Colonic mucosa (tissue), 4 donors: Measurements from ENCODE around the gene PIP5K1C. TPM values are rescaled to one million over a fixed set of nuclear protein-coding genes. Genes with fewer than 3 reads are reported as not detected.

Experiments
- DNase-seq: peaks from one replicate; pipeline ENCODE4 v3.0.0-alpha.2; 2020
- H3K27ac ChIP-seq: fragments of 200-600 bp; one replicate; pipeline ENCODE4 v1.8.0; 2021
- H3K27me3 ChIP-seq: fragments of 200-600 bp; one replicate; pipeline ENCODE4 v1.8.0; 2021
- H3K36me3 ChIP-seq: fragments of 200-600 bp; one replicate; pipeline ENCODE4 v1.8.0; 2021
- H3K4me1 ChIP-seq: fragments of 200-600 bp; one replicate; pipeline ENCODE4 v1.8.0; 2021; ENCODE audit warnings: mild to moderate bottlenecking
- H3K4me3 ChIP-seq: fragments of 200-600 bp; one replicate; pipeline ENCODE4 v1.8.0; 2021
- H3K9ac ChIP-seq, 2 donors: one replicate each; pipeline ENCODE4 v1.7.0; 2013; ENCODE audit warnings: control low read depth in 2 of 2, low read depth in 2 of 2, low read length in 2 of 2
- H3K9me3 ChIP-seq: fragments of 200-600 bp; one replicate; pipeline ENCODE4 v1.8.0; 2021
- intact Hi-C: fragments of 100-400 bp; cut with DNase I; formaldehyde crosslinking; loops from one replicate; pipeline ENCODE4 v1.14.1; 2022
- total RNA-seq, 2 donors: library from RNA; stranded (reverse); fragmentation: NEBNext Ultra II Directional in 1 of 2; extraction: Animal tissue kit (Norgen Biotek cat#: 25700) in 1 of 2; gene quantifications; one replicate each; pipeline ENCODE4 v1.2.1, GENCODE V29; 2021
- TF ChIP-seq, protein P1 (sequence below): fragments of 200-600 bp; IDR thresholded peaks from one replicate; pipeline ENCODE4 v1.8.0; 2022; ENCODE audit warnings: antibody characterized with exemption, mild to moderate bottlenecking
- donor health status: healthy.
- donor health status: DM: no; HTN: no; CAD: no.
- donor health status: DM: no; HTN: no; CAD: no.

PIP5K1C gene
- total RNA-seq, 2 donors from 2014 or later, result 22.8 to 31.2 TPM

DNA sequence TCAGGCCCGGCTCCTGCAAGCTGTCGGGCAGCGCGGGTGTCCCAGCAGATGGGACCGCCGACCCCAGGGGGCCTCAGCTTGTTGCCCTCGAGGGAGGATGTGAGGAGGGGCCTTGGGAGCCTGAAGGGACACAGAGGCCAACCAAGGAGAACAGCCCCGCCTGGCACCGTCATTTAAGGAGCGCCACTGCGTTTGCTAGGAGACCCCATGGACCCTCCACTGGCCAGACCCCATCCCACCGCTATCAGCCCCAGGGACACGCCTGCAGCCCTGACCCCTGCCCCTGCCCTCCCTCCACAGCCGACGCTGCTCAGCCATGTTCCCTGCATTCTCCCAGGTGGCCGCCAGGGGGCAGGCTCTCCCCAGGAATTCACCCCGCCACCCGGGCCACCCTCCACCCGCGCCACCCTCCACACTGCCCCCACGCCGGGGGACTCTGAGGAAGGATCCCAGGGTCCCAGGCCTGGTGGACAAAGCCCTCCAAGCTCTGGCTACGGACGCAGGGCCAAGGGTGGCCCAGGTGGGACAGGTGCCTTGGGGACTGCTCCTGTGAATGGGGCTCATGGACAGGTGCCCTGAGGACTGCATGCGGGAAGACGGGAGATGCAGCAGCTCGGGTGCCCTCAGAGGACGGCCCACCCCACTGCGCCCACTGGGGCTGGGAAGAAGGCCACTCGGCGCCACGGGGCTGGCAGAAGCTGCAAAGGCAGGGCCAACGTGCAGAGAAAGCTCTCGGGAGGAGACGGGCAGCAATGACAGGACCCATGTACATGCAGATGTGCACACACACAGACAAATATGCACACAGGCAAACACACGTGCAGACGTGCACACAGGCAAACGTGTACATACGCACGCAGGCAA, 34.4 kb downstream of the PIP5K1C start:
- Histone ChIP-seq H3K9ac (no peak overlapping the region), H3K4me1 (peaks cover 6% of the 10 kb centered on the region), H3K27ac (no peak overlapping the region), H3K4me3 (no peak overlapping the region), H3K27me3 (no peaks in the 10 kb centered on the region), H3K36me3 (no peaks in the 10 kb centered on the region), H3K9me3 (no peaks in the 10 kb centered on the region)
- intact Hi-C loops, result loop anchor here (1.0 to 2.0 kb wide), 2 partner anchors 41 to 156 kb away; no protein-coding TSS in a partner anchor
- TF ChIP-seq, protein P1, sequence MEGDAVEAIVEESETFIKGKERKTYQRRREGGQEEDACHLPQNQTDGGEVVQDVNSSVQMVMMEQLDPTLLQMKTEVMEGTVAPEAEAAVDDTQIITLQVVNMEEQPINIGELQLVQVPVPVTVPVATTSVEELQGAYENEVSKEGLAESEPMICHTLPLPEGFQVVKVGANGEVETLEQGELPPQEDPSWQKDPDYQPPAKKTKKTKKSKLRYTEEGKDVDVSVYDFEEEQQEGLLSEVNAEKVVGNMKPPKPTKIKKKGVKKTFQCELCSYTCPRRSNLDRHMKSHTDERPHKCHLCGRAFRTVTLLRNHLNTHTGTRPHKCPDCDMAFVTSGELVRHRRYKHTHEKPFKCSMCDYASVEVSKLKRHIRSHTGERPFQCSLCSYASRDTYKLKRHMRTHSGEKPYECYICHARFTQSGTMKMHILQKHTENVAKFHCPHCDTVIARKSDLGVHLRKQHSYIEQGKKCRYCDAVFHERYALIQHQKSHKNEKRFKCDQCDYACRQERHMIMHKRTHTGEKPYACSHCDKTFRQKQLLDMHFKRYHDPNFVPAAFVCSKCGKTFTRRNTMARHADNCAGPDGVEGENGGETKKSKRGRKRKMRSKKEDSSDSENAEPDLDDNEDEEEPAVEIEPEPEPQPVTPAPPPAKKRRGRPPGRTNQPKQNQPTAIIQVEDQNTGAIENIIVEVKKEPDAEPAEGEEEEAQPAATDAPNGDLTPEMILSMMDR, result peak; percentile 96
- peak; percentile 73 for DNase-seq

DNA sequence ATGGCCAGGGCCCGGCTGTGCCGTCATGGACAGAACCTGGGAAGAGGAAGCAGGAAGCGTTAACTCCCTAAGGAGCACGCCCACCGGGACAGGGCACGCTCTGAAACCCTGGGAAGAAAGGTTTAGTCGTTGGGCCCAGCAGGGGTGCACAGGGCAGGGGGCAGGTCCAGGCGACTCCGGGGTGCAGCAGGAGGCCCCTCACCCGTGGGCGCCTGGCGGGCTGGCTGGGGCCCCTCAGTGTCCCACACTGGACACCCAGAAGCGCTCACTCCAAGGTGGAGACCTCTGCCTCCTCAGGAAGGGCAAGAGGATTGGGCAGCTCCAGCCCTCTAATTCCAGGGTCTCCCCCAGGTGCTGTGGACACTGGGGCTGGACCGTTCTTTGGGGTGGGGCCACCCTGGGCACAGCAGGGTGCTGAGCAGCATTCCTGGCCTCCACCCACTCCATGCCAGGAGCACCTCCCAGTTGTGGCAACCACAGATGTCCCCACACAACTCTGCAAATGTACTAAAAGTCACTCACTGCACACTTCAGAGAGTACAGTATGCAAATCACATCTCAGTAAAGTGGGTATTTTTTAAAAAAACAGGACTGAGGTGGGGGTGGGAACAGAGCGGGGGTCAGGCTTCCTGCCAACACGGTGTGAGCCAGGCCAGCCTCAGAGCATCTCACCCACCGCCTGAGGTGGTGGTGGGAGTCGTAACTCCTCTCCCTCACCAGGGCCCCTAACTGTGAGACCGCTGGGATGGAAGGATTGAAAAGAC, 35.2 kb downstream of the PIP5K1C start:
- DNase-seq, result no peak
- H3K4me3 ChIP-seq, result no peak overlapping the region
- peaks cover 6% of the 10 kb centered on the region for H3K4me1 ChIP-seq
- no peak overlapping the region for H3K27ac ChIP-seq
- intact Hi-C loops, result loop anchor here (2.0 kb wide), 1 partner anchor 42 kb away; no protein-coding TSS in a partner anchor
- H3K36me3 ChIP-seq, result no peaks in the 10 kb centered on the region
- H3K9ac ChIP-seq, result no peak overlapping the region
- H3K9me3 ChIP-seq, result no peaks in the 10 kb centered on the region
- TF ChIP-seq, protein P1, result no peak
- H3K27me3 ChIP-seq, result no peaks in the 10 kb centered on the region

DNA sequence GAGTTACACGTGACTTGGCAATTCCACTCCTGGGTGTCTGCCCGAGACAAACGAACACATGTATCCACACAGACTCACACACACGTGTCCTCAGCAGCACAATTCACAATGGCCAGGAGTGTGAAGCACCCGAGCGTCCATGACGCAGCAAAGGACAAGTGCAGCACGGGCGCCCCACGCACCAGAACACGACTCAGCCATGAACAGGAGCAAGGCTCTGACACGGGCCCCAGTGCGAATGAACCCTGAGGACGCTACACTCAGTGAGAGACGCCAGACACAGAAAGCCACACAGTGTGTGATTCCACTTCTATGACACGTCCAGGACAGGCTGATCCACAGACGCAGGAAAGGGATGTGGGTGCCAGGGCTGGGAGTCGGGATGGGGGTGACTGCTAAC, 36.4 kb downstream of the PIP5K1C start:
- intact Hi-C loops, result loop anchor here (2.0 kb wide), 1 partner anchor 43 kb away; no protein-coding TSS in a partner anchor
- peaks cover 1% of the 10 kb centered on the region for H3K4me1 ChIP-seq
- H3K4me3 ChIP-seq, result no peak overlapping the region
- TF ChIP-seq, protein P1, result no peak
- no peak overlapping the region for H3K9ac ChIP-seq
- no peak overlapping the region for H3K27ac ChIP-seq
- H3K9me3 ChIP-seq, result no peaks in the 10 kb centered on the region
- H3K36me3 ChIP-seq, result no peaks in the 10 kb centered on the region
- H3K27me3 ChIP-seq, result no peaks in the 10 kb centered on the region
- DNase-seq, result no peak

DNA sequence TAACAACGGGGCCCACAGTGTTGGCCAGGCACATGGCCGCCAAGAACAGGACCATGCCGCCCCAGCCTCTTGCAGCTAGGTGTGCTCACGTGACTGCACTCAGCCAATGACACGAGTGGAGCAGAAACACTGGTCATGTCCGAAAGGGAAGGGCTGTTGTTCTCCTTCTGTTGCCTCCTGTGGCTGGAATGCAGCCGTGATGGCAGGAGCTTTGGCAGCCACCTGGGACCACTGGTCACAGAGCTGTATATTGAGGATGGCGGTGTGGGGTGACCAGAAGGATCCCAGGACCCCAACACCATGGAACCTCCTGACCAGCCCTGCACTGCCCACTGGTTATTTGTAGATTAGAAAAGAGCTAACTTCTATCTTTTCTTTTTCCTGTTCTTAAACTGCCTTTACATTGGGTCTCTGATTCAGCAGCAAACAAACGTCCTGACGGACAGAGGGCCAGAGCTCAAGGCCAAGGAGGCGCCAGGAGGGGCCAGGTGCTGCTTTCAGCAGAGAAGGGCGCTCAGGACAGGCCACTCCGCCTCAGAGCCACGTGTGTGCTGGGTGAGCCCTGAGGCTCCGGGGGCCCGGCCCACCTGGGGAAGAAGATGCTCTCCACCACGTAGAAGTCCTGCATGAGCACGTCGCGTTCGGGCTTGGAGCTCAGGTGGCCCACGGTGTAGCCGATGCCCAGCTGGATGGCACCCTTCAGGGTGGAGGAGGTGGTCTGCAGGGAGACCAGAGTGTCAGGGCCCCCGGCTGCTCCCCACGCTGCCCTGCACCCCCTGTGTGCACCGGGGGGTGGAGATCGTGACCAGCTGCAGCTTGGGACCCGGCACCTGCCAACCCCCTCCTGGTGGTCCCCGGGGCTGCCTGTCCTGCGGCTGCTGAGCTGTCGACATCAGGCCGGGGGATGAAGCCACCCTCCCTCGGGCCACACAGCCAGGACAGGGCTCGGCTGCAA, 38.7 kb downstream of the PIP5K1C start:
- Histone ChIP-seq H3K27ac (no peak overlapping the region), H3K4me1 (no peaks in the 10 kb centered on the region), H3K27me3 (no peaks in the 10 kb centered on the region), H3K4me3 (no peak overlapping the region), H3K36me3 (no peaks in the 10 kb centered on the region), H3K9me3 (no peaks in the 10 kb centered on the region), H3K9ac (no peak overlapping the region)
- TF ChIP-seq, protein P1, result no peak
- intact Hi-C loops, result no loop called here
- no peak for DNase-seq
